Esophagus squamous epithelium (tissue), 4 donors: ENCODE measurements around the gene CFTR.

Experiments used
- POLR2A ChIP-seq, 4 donors: fragments of 450-650 bp; IDR thresholded peaks; one replicate each; pipeline ENCODE4 v1.6.1; 2017; ENCODE audit warnings: antibody characterized with exemption in 4 of 4, mild to moderate bottlenecking in 4 of 4, moderate library complexity in 3 of 4
- TF ChIP-seq, protein P1 (sequence below), 6 experiments: fragments of 450-650 bp in 4 of 6; fragments of 200-600 bp in 2 of 6; sonication (generic) in 2 of 6; IDR thresholded peaks; one replicate each; pipeline ENCODE4 v1.5.1; 2016 to 2019; ENCODE audit warnings: antibody characterized with exemption in 6 of 6, mild to moderate bottlenecking in 4 of 6, moderate library complexity in 4 of 6

DNA sequence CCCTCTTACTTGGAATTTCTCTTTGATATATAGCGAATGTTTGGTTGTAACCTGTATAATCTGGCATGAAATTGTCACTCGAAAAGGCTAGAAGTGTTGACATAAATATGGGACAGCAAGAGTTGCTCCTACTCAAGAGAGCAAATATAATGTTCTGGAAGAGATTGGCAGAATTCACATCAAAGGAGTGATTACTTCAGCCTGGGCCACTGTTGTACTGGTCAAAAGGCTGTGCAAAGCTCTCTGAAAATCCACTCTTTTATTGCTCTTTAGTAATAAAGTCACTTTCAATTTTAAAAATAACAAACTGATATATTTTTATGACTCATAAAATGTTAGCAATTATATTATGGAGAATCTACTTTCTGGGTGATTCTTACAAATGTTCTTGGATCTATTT is 58.2 kb downstream of the CFTR start:
- TF ChIP-seq, protein P1, sequence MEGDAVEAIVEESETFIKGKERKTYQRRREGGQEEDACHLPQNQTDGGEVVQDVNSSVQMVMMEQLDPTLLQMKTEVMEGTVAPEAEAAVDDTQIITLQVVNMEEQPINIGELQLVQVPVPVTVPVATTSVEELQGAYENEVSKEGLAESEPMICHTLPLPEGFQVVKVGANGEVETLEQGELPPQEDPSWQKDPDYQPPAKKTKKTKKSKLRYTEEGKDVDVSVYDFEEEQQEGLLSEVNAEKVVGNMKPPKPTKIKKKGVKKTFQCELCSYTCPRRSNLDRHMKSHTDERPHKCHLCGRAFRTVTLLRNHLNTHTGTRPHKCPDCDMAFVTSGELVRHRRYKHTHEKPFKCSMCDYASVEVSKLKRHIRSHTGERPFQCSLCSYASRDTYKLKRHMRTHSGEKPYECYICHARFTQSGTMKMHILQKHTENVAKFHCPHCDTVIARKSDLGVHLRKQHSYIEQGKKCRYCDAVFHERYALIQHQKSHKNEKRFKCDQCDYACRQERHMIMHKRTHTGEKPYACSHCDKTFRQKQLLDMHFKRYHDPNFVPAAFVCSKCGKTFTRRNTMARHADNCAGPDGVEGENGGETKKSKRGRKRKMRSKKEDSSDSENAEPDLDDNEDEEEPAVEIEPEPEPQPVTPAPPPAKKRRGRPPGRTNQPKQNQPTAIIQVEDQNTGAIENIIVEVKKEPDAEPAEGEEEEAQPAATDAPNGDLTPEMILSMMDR (IDR thresholded peaks at IDR 0.05), result no peak
- no peak for TF ChIP-seq POLR2A (IDR thresholded peaks at IDR 0.05)
